Astrocyte of the spinal cord (primary cell): Measurements from ENCODE around the gene DNAJA2.

Source experiments
- DNase-seq: peaks from one replicate; pipeline ENCODE4 v3.0.0; 2011; ENCODE audit warnings: low read depth, low spot score
- H3K4me3 ChIP-seq: 2 replicates; pipeline ENCODE4 v1.5.1; 2011; ENCODE audit warnings: low read depth, mild to moderate bottlenecking, low read length, moderate library complexity
- CTCF ChIP-seq: IDR thresholded peaks from 2 replicates; pipeline ENCODE4 v1.5.1; 2012; ENCODE audit warnings: low read depth, mild to moderate bottlenecking, low read length, inconsistent platforms
- in situ Hi-C: cut with HindIII; loops from 2 replicates; pipeline ENCODE4 v1.10.0; 2017; ENCODE audit warnings: low sequenced_read_pairs

Gene DNAJA2

DNA sequence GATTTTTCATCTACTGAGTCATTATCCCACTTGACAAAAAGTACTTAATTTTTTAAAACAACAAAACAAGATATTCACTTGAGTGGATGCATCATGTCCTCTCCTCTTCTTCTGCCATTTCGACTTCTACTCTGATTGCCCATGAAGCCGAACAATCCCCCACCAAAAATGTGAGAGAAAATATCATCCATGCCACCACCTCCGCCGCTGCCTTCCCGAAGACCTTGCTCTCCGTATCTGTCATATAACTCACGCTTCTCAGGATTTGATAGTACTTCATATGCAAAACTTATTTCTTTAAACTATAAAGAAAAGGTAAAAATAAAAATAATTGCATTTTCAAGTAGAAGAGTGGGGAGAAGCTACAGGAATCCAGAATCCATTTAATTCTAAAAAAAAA lies 2.2 kb downstream of the DNAJA2 start:
- H3K4me3 ChIP-seq, result no peak overlapping the region
- in situ Hi-C loops, result no loop called here
- no peak for DNase-seq
- TF ChIP-seq CTCF, result no peak

DNA sequence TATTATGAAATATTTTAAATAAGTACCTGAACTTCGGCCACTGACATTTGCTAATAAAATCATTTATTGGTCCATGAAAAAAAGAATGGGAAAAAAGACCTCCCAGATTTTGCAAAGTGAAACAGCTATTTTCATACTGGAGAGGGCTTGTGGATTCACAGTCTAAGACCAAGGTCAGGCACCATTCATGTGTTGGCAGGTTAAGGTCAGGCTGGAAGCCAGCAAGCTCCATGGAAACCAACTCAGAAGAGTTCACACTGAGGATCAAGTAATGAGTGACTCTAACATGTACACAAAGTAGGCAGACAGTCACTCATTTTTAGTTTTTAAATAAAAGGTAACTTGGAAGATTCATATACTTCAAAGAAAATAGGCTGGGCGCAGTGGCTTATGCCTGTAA lies 3.4 kb downstream of the DNAJA2 start:
- H3K4me3 ChIP-seq, result no peak overlapping the region
- in situ Hi-C loops, result no loop called here
- DNase-seq, result no peak
- no peak for TF ChIP-seq CTCF

- no peak for DNase-seq
- in situ Hi-C loops, result no loop called here
- H3K4me3 ChIP-seq, result no peak overlapping the region
- no peak for TF ChIP-seq CTCF
These were observed 5.4 kb downstream of the DNAJA2 start for GRCh38 chr16:46968063-46968435.

DNA sequence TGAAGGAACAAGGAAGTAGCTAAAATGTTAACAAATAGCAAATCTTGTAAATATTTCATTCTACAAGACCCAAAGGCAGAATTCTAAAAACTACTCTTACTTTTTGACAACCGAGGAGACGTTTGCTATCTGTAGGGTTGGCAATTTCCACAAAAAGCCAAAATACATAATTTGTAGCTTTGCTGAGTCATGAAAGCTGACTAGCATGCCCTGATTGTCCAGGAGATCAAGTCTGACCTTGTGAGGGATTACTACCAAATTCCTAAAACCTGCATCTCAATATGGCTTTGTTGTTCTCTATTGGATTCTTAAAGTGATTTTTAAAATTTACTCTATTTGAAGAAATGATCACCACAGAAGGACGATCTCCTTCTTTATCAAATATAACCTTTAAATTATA lies 10.8 kb downstream of the DNAJA2 start:
- H3K4me3 ChIP-seq, result no peak overlapping the region
- TF ChIP-seq CTCF, result no peak
- in situ Hi-C loops, result no loop called here
- no peak for DNase-seq

- no peak for TF ChIP-seq CTCF
- no peak overlapping the region for H3K4me3 ChIP-seq
- DNase-seq, result no peak
These were observed 11.8 kb downstream of the DNAJA2 start for GRCh38 chr16:46961373-46962353.

DNA sequence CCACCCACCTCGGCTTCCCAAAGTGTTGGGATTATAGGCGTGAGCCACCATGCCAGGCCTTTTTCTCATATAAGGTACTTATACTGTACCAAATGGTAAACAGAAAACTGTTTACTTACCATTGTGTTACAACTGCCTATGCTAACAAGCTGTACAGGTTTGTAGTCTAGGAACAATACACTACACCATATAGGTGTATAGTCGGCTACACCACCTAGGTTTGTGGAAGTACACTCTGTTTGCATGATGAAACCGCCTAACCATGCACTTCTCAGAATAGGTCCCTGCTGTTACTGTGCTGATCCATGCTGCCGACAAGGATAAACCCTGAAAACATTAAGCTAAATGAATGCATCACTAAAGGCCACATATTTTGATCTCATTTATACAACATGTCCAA lies 18.9 kb downstream of the DNAJA2 start:
- in situ Hi-C loops, result no loop called here
- TF ChIP-seq CTCF, result no peak
- H3K4me3 ChIP-seq, result no peak overlapping the region
- DNase-seq, result no peak

More at GRCh38 chr16:46961373-46962353, 11.8 kb downstream of the DNAJA2 start:
- in situ Hi-C loops, result no loop called here
